Measurements from ENCODE around the gene PRDX1.

DNA sequence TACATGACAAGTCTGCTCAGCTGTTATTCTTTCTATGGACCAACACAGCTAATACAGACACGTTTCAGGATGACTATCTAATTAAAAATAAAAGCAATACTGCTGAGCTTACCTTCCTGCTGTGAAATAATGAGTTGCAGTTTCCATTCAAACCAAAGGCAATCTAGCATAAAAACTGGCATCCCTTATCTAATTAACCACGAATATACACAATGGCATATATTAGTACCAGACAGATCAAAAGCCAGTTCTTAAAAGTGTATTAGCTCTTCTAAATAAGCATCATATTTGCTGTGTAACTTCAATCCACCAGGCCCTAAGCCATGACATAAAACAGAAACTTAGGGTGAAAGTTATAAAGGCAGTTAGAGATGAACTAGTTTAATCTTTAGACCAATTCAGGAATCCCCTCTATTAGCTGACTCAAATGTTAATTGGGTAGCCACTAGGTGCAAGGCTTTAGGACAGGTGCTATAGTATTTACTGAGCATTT lies 51.3 kb downstream of the PRDX1 start:
- TF ChIP-seq, protein P1, sequence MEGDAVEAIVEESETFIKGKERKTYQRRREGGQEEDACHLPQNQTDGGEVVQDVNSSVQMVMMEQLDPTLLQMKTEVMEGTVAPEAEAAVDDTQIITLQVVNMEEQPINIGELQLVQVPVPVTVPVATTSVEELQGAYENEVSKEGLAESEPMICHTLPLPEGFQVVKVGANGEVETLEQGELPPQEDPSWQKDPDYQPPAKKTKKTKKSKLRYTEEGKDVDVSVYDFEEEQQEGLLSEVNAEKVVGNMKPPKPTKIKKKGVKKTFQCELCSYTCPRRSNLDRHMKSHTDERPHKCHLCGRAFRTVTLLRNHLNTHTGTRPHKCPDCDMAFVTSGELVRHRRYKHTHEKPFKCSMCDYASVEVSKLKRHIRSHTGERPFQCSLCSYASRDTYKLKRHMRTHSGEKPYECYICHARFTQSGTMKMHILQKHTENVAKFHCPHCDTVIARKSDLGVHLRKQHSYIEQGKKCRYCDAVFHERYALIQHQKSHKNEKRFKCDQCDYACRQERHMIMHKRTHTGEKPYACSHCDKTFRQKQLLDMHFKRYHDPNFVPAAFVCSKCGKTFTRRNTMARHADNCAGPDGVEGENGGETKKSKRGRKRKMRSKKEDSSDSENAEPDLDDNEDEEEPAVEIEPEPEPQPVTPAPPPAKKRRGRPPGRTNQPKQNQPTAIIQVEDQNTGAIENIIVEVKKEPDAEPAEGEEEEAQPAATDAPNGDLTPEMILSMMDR (IDR thresholded peaks at IDR 0.05; ENCODE audit: low read length), result no peak
- no peak for TF ChIP-seq EZH2phosphoT487 (IDR thresholded peaks at IDR 0.05; ENCODE audit: low read length)
